HEK293 (cell line): ENCODE measurements around the gene CALHM3.

Experiments
- CTCF ChIP-seq: fragments of 450-650 bp; formaldehyde crosslinking; IDR thresholded peaks from 2 replicates; pipeline ENCODE4 v1.5.1; 2016; ENCODE audit warnings: missing biosample characterization, missing genetic modification characterization
- TCF7L2 ChIP-seq: IDR thresholded peaks from 2 replicates; pipeline ENCODE4 v1.6.1; 2011; ENCODE audit warnings: low read depth, mild to moderate bottlenecking, inconsistent platforms, low read length, moderate library complexity, borderline replicate concordance
- ZNF335 ChIP-seq: fragments of 450-650 bp; formaldehyde crosslinking; conservative IDR thresholded peaks from 2 replicates; pipeline ENCODE4 v1.5.1; 2016; ENCODE audit warnings: missing biosample characterization, missing genetic modification characterization

DNA sequence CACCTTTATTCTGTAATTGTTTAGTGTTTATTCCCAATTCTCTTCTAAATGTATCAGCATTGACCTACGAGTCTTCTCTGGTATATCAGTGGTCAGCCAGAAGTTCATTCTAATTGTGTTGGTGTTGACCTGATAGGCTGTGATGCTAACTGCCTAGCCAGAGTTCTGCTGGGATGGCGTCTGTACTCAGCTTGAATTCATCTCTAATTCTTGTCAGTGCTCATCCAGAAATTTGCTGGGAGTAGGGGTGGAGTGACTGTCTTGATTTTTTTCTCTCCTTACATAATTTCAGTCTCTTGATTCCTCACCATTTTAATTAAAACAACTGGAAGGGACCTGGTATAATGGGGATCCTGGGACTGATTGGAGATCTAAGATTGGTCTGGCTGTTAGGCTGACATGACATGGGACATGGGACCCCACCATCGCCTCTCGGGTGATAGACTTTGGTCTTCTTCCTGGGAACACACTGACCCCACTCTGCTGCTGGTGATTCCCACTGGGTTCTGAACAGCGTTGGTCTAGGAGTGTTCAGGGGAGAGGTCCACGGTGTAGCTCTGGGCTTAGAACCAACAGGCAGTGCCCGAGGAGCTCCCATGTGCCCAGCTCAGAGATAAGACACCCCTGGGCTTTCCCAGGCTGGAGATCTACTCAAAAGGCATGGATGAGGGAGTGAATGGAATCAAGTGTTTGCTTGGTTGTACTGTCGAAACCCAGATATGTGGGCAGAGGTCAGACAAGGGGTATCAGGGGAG is 18.3 kb upstream of the CALHM3 start:
- TF ChIP-seq CTCF (tag by site-specific recombination) = no peak
- TF ChIP-seq ZNF335 (tag by site-specific recombination) = no peak
- no peak for TF ChIP-seq TCF7L2
